Neutrophil (primary cell): Measurements from ENCODE around the gene ATXN1.

Experiments used
- H3K27ac ChIP-seq: fragments of 200-600 bp; sonication (generic); 2 replicates; pipeline ENCODE4 v1.5.1; 2016; ENCODE audit warnings: mild to moderate bottlenecking, moderate library complexity
- H3K27me3 ChIP-seq: fragments of 200-600 bp; sonication (generic); 2 replicates; pipeline ENCODE4 v1.6.0; 2016; ENCODE audit warnings: mild to moderate bottlenecking
- H3K36me3 ChIP-seq: fragments of 200-600 bp; sonication (generic); 2 replicates; pipeline ENCODE4 v1.5.1; 2017
- H3K4me1 ChIP-seq, 2 experiments: fragments of 200-600 bp in 1 of 2; sonication (generic) in 1 of 2; 1 replicate in 1 of 2; 2 replicates in 1 of 2; pipeline versions ENCODE4 v1.5.1 to v1.6.1; 2013 to 2016; ENCODE audit warnings: low read depth in 1 of 2, low read length in 1 of 2, mild to moderate bottlenecking in 1 of 2, moderate library complexity in 1 of 2; ENCODE audit not compliant: control insufficient read depth in 1 of 2, insufficient read depth in 1 of 2
- H3K4me3 ChIP-seq, 2 experiments: fragments of 200-600 bp in 1 of 2; sonication (generic) in 1 of 2; 1 replicate in 1 of 2; 2 replicates in 1 of 2; pipeline ENCODE4 v1.5.1; 2013 to 2016; ENCODE audit warnings: low read depth in 1 of 2, low read length in 1 of 2, mild to moderate bottlenecking in 1 of 2, moderate library complexity in 1 of 2
- H3K9me3 ChIP-seq: fragments of 200-600 bp; sonication (generic); 2 replicates; pipeline ENCODE4 v1.5.1; 2016
- CTCF ChIP-seq: fragments of 200-600 bp; sonication (generic); IDR thresholded peaks from 2 replicates; pipeline ENCODE4 v1.5.1; 2016; ENCODE audit warnings: antibody characterized with exemption

Gene ATXN1

DNA sequence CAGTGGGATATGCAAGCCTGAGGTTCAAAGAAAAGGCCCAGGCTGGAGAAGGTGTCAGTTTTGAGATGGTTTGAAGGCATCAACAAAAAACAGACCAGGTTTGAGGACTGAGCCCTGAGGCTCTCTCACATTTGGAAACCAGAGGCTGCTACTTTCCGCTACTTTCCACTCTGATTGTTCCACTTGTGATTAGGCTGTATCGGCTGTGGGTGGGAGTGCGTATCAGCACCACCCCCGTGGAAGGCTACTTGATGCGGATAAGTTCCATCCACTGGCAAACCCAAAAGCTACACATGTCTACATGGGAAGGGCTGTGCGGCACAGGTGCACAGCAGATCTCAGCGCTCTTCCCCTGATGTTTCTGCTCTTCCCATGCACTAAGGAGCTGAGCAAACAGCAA, 324.2 kb downstream of the ATXN1 start:
- no peak for TF ChIP-seq CTCF
- no peaks in the 10 kb centered on the region for H3K27me3 ChIP-seq
- no peak overlapping the region for H3K4me3 ChIP-seq
- no peaks in the 10 kb centered on the region for H3K9me3 ChIP-seq
- peaks cover 9 to 17% of the 10 kb centered on the region in 2 experiments for H3K4me1 ChIP-seq
- H3K36me3 ChIP-seq: peaks cover 1% of the 10 kb centered on the region
- no peak overlapping the region for H3K27ac ChIP-seq

GRCh38 chr6:16436550-16436949, 324.7 kb downstream of the ATXN1 start:
- peaks cover 9 to 17% of the 10 kb centered on the region in 2 experiments for H3K4me1 ChIP-seq
- H3K4me3 ChIP-seq: no peak overlapping the region
- no peaks in the 10 kb centered on the region for H3K9me3 ChIP-seq
- H3K36me3 ChIP-seq: peaks cover 7% of the 10 kb centered on the region
- no peaks in the 10 kb centered on the region for H3K27me3 ChIP-seq
- no peak for TF ChIP-seq CTCF
- H3K27ac ChIP-seq: no peak overlapping the region

- TF ChIP-seq CTCF: no peak
- H3K9me3 ChIP-seq: no peaks in the 10 kb centered on the region
Observed at GRCh38 chr6:16434885-16435284, 326.4 kb downstream of the ATXN1 start.

DNA sequence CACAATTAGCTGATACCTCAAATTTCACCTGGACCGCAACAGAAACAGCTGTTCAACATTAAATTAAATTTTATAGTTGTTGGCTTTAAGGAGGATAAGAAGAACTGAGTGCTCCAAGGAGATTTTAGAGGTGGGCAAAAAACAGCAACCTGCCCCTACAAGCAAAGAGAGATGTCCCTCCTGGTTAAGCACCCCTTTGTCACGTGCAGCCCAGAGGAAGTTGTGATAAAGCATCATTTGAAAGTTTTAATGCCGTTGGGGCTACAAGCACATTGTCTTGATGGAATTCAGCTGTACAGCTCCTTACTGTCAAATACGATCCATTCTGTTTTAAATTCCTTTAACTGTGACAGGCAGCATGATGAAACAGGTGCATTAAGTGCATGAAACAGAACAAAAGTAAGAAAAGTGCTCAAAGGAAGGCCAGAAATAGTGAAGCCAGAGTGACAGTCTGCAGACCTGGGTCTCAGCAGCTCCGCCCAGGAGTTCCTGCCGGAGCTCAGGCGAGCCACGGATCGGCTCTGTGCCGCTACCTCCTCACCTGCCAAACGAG, 327.8 kb downstream of the ATXN1 start:
- no peaks in the 10 kb centered on the region for H3K9me3 ChIP-seq
- no peak overlapping the region for H3K4me3 ChIP-seq
- no peak overlapping the region for H3K27ac ChIP-seq
- peaks cover 9 to 17% of the 10 kb centered on the region in 2 experiments for H3K4me1 ChIP-seq
- peaks cover 18% of the 10 kb centered on the region for H3K36me3 ChIP-seq
- no peak for TF ChIP-seq CTCF
- H3K27me3 ChIP-seq: no peaks in the 10 kb centered on the region

More at GRCh38 chr6:16434885-16435284, 326.4 kb downstream of the ATXN1 start:
- Histone ChIP-seq H3K27me3 (no peaks in the 10 kb centered on the region), H3K4me3 (no peak overlapping the region), H3K27ac (peak overlapping the region; percentile 56), H3K36me3 (peaks cover 18% of the 10 kb centered on the region), H3K4me1 (peaks cover 9 to 17% of the 10 kb centered on the region in 2 experiments)

- H3K9me3 ChIP-seq: no peaks in the 10 kb centered on the region
- H3K36me3 ChIP-seq: peaks cover 20% of the 10 kb centered on the region
- H3K27ac ChIP-seq: no peak overlapping the region
- H3K27me3 ChIP-seq: no peaks in the 10 kb centered on the region
- no peak overlapping the region for H3K4me3 ChIP-seq
- H3K4me1 ChIP-seq: peaks cover 9 to 17% of the 10 kb centered on the region in 2 experiments
- no peak for TF ChIP-seq CTCF
Observed at GRCh38 chr6:16432075-16433032, 328.9 kb downstream of the ATXN1 start.
